ENCODE measurements around the gene ERCC4. TPM values are rescaled to one million over a fixed set of nuclear protein-coding genes. Genes with fewer than 3 reads are reported as not detected.

Gene ERCC4
- total RNA-seq, 1 donor from 2014 or later, result 6.2 TPM

GRCh38 chr16:13897806-13898205 is 22.1 kb upstream of the ERCC4 start:
- Histone ChIP-seq H3K36me3 (no peaks in the 10 kb centered on the region), H3K9me3 (peaks cover 0 to 12% of the 10 kb centered on the region in 2 donors), H3K4me3 (no peak overlapping the region), H3K27me3 (no peaks in the 10 kb centered on the region), H3K4me1 (peaks cover 0 to 17% of the 10 kb centered on the region in 2 donors), H3K27ac (peak overlapping the region; percentile 80 to 88)
- TF ChIP-seq, protein P1, sequence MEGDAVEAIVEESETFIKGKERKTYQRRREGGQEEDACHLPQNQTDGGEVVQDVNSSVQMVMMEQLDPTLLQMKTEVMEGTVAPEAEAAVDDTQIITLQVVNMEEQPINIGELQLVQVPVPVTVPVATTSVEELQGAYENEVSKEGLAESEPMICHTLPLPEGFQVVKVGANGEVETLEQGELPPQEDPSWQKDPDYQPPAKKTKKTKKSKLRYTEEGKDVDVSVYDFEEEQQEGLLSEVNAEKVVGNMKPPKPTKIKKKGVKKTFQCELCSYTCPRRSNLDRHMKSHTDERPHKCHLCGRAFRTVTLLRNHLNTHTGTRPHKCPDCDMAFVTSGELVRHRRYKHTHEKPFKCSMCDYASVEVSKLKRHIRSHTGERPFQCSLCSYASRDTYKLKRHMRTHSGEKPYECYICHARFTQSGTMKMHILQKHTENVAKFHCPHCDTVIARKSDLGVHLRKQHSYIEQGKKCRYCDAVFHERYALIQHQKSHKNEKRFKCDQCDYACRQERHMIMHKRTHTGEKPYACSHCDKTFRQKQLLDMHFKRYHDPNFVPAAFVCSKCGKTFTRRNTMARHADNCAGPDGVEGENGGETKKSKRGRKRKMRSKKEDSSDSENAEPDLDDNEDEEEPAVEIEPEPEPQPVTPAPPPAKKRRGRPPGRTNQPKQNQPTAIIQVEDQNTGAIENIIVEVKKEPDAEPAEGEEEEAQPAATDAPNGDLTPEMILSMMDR (IDR thresholded peaks at IDR 0.05), result no peak
- intact Hi-C loops (cut with DNase I), result loop anchor here (5.0 to 10.0 kb wide), 2 partner anchors 36 to 1093 kb away; partner anchors contain the start of gene CPPED1
- no peak for DNase-seq (ENCODE audit: low spot score in 2 of 2)

DNA sequence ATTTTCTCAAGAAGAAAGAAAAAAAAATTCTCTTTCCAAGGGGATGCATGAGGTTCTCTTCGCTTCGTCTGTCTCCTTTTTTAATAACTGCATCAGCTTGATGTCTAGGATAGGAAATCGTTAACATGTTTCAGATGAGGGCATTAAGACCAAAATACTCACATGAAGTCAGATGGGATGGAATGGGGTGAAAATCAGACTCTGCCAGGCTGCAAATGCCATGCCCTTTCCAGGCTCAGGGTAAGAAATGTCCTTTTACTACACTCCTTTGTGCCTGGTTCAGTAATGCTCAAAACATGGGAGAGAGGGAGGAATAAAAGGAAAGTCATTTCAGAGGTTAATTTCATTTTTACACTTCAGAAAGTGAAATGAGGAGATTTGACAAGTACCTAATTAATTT is 21.7 kb upstream of the ERCC4 start:
- peak overlapping the region; percentile 80 to 88 for H3K27ac ChIP-seq
- TF ChIP-seq, protein P1 (IDR thresholded peaks at IDR 0.05), result no peak
- intact Hi-C loops (cut with DNase I), result loop anchor here (5.0 to 10.0 kb wide), 2 partner anchors 36 to 1093 kb away; partner anchors contain the start of gene CPPED1
- no peak overlapping the region for H3K4me3 ChIP-seq
- H3K36me3 ChIP-seq, result no peaks in the 10 kb centered on the region
- no peak for DNase-seq (ENCODE audit: low spot score in 2 of 2)
- H3K4me1 ChIP-seq, result peaks cover 0 to 21% of the 10 kb centered on the region in 2 donors
- no peaks in the 10 kb centered on the region for H3K27me3 ChIP-seq
- H3K9me3 ChIP-seq, result peaks cover 0 to 12% of the 10 kb centered on the region in 2 donors

DNA sequence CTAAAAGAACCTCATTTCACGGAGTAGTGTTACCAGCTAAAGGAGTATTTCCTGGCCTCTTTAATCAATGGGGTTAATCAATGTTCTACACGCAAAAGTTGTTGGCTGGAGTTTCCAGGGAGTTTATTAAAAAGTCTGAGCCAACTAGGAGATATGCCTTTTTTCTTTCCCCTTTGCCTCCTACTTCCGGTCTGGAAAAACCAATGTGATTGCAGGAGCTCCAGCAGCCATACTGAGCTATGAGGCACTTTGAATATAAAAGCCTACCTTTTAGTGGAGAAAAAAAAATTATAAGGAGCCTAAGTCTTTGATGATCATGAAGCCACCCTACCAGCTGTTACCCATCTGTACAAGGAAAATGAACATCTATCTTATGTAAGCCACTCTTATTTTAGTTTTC is 17.9 kb upstream of the ERCC4 start:
- Histone ChIP-seq H3K27me3 (no peaks in the 10 kb centered on the region), H3K27ac (no peak overlapping the region), H3K4me1 (peaks cover 0 to 21% of the 10 kb centered on the region in 2 donors), H3K36me3 (no peaks in the 10 kb centered on the region), H3K4me3 (no peak overlapping the region), H3K9me3 (peaks cover 0 to 8% of the 10 kb centered on the region in 2 donors)
- no peak for DNase-seq (ENCODE audit: low spot score in 2 of 2)
- TF ChIP-seq, protein P1 (IDR thresholded peaks at IDR 0.05), result no peak
- intact Hi-C loops (cut with DNase I), result no loop called here

DNA sequence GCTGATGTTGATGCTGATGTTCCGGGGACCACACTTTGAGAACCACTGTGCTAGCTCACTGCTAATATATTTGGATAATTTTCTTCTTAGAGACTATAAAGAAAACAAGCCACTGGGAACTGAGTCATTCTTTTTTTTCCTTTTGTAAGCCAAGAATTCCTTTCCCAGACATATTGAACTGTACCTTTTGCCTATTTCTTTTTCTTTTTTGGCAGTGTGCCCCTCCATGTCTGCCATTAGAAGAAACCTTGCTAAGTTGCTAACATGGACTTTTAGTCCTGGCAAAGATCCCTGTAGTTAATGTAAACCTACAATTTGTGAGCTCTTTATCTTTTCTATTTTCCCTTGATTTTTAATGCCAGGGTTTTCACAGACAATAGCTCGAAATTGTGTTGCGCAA is 17.3 kb upstream of the ERCC4 start:
- Histone ChIP-seq H3K4me3 (no peak overlapping the region), H3K9me3 (peaks cover 0 to 8% of the 10 kb centered on the region in 2 donors), H3K27me3 (no peaks in the 10 kb centered on the region), H3K4me1 (peaks cover 0 to 20% of the 10 kb centered on the region in 2 donors), H3K36me3 (no peaks in the 10 kb centered on the region), H3K27ac (no peak overlapping the region)
- no peak for DNase-seq (ENCODE audit: low spot score in 2 of 2)
- intact Hi-C loops (cut with DNase I), result no loop called here
- TF ChIP-seq, protein P1 (IDR thresholded peaks at IDR 0.05), result no peak

DNA sequence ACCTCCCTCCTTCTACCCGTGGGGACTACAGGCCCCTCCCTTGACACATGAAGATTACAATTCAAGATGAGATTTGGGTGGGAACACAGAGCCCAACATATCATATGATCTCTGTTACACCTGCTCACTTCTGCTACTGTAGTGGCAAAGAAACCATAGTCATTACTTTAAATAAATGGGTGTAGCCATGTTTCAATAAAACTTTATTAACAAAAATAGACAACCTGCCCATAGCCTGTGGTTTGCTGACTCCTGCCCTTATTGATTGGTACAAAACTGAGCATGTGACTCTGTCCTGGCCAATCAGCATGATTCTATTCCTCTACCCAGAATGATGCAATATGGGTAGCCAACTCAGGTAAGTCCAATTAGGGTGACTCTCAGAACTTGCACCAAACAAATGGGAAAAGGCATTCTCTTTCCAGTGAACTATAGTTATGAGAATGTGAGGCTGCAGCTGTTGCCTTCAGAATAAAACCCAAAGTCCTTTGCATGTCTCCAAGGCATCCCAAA is 15.7 kb upstream of the ERCC4 start:
- Histone ChIP-seq H3K27ac (no peak overlapping the region), H3K4me1 (peaks cover 0 to 18% of the 10 kb centered on the region in 2 donors), H3K9me3 (peaks cover 0 to 8% of the 10 kb centered on the region in 2 donors), H3K36me3 (no peaks in the 10 kb centered on the region), H3K27me3 (no peaks in the 10 kb centered on the region), H3K4me3 (no peak overlapping the region)
- TF ChIP-seq, protein P1 (IDR thresholded peaks at IDR 0.05), result no peak
- intact Hi-C loops (cut with DNase I), result no loop called here
- no peak for DNase-seq (ENCODE audit: low spot score in 2 of 2)
